Stimulated activated CD8-positive, alpha-beta memory T cell treated with anti-CD3 and anti-CD28 coated beads, Interleukin-15, amount 100 ng/mL, for 1 hour (primary cell): Measurements from ENCODE around the gene BASP1.
"Not testable (repeated sequence)": the region's sequence is repeated elsewhere in the genome, so short reads cannot be mapped to it uniquely, and the experiment has no call there.

Experiments used
- DNase-seq: peaks from one replicate; pipeline ENCODE4 v3.0.0-alpha.2; 2020; ENCODE audit warnings: low read depth

The BASP1 gene

GRCh38 chr5:17319095-17319494 is 101.7 kb downstream of the BASP1 start:
- not testable (repeated sequence) for DNase-seq

GRCh38 chr5:17325770-17326599 is 108.6 kb downstream of the BASP1 start:
- no peak for DNase-seq
